Activated CD4-positive, alpha-beta T cell treated with anti-CD3 and anti-CD28 coated beads, Interleukin-2, Interleukin-6, amounts not matched to agents 100 ng/mL and 50 ng/mL, durations not matched to agents 16 hours and 8 hours (primary cell): ENCODE measurements around the gene B4GALNT2.

Experiments
- DNase-seq: peaks from one replicate; pipeline ENCODE4 v3.0.0-alpha.2; 2020

The B4GALNT2 gene

DNA sequence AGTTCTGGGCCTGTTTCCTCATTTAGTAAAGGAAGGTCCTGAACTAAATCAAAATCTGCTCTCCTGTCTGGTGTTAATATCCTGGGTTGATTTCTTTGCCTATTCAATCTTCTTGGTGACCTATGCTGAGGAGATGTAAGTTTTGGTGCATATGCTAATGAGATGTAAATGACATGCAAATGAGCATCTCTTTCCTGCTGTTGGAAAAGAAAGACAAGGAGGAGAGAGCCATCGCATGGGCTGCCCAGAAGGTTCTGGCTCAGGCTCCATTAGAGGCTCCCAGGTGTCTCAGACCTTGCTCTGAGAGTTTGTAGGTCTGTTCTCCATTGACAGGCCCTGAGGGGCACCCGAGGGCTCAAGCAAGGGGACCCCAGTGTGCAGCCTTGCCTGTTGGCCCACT, 81.3 kb downstream of the B4GALNT2 start:
- DNase-seq, result no peak

DNA sequence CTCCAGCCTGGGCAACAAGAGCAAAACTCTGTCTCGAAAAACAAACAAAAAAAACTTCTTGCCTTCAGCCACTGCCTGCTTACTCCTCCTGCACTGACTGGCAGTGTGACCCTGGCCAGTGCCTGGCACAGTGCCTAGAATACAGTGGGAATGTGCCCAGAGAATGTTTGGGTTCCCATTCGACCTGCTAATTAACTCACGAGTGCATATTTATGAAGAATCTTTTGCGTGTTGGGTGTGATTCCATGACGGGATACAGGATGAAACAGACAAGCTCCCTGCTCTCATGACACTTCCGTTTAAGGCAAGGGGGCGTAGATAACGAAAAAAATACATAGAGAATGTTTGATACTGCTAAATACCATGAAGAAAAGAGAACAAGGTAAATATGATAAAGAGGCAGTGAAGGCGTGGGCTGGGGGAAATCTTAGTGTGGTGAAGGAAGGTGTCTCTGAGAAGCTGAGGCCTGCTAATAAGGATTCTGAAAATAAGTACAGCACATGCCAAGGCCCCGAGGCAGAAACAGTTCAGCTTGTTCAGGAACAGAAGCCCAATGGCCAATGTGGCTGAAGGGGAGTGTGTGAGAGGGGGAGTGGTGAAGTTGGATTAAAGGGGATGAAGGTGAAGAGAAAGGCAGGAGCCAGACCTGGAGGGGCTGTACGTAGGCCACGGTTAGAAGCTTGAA, 82.2 kb downstream of the B4GALNT2 start:
- no peak for DNase-seq

DNA sequence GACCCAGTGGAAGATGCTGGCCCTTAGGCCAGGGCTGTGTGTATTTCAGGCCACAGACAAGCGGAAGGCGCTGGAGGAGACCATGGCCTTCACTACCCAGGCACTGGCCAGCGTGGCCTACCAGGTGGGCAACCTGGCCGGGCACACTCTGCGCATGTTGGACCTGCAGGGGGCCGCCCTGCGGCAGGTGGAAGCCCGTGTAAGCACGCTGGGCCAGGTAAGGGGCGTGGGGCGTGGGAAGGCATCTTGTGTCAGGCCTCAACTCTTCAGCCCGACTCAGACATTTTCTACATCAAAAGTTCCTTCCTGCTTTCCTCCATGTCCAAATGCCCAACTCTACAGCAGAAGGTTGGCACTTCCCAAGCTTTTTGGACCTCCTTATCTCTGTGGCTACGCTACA, 83.9 kb downstream of the B4GALNT2 start:
- DNase-seq, result no peak

DNA sequence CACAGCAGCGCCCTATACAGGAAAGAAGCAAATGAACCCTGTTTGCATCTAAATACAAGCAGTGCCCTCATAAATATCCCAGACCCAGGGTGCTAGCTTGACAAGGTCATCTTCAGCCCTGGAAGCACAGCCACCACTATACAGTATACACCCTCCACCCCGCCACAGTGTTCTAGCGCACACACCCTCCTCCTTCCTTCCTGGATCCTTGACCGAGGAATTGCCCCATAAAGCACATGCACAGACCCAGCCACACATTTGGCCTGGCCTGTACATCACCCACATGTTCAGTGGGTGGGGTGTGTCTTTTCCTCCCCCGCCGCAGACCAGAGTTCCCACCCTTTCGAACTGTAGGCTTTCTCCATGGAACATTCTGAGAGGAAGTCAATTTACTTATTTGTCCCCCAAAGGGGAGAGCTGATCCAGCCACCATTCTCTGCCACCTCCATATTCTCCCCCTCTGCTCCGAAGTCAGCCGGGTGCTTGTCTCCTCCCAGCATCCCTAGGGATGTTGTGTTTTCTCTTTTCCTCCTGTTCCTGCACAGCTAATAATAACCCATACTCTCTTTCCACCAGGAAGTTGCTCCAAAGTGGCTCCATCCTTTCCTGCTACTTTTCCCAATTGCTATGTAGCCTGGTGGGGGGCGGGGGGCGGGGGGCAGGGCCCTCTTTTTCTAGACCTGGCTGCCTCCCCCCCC, 84.5 kb downstream of the B4GALNT2 start:
- DNase-seq, result no peak

DNA sequence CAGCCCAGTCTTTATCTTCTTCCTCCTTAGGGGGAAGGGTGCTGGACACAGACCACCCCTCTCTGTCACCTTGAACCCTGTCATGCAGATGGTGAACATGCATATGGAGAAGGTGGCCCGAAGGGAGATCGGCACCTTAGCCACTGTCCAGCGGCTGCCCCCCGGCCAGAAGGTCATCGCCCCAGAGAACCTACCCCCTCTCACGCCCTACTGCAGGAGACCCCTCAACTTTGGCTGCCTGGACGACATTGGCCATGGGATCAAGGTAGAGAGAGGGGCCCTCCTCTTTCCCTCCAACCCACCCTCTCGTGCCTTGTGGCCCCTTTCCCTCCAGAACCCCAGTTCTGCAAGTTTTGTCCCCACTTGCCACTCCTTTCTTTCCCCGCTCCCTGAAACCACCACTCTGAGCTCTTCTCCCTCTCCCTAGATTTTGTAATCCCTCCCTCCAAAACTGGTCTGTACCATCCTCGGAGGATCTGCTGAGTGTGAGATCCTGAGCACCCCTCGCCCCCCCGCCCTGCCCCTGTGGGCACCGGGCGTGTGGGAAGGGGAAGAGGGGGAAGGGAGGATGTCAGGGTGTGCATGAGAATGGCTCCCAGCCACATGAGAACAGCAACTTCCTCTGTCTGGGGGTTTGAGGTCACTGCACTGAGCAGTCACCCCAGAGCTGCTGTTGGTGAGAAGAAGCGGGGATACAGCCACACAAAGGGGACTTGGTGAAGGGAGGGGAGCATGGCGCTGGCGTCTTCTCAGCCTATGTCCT, 85.3 kb downstream of the B4GALNT2 start:
- DNase-seq, result peak; percentile 75

DNA sequence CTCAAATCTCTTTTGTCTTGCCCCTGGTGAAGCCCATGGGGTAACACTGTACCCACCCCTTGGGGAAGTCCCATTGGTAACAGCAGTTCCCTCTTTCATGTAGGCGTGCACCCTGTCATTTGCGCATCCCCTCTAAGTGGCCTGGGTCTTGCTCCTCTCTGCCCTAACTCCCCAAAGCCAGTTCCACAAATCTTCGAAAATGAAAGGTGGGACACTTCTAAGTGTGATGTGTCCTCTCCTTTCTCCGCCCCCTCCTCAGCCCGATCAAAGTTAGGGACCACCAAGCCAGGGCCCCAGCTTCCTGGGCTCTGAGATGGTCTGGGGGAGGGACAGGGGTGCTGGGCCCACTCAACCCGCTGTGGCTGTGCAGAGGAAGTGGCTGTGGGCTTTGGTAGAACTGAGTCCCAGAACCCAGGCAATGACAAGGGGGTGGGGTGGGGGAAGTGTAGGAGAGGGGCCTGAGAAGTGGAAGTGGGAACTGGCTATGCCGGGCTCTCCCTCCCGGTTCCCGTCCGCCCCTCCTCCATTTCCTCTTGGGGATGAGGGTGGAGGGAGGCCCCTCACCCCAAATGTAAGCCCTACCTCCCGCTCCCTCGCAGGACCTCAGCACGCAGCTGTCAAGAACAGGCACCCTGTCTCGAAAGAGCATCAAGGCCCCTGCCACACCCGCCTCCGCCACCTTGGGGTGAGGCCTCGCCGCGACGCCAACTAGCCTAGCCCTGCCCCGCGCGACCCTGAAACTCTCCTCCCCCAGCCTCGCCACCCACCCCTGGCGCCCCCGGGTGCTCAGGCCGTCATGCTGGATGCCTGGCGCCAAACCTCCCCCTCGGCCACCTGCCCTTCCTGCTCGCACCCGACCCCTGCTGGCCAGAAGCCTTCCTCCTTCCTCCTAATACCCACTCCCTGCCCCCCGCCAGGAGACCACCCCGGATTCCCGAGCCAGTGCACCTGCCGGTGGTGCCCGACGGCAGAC, 86.7 kb downstream of the B4GALNT2 start:
- DNase-seq, result peak; percentile 55

DNA sequence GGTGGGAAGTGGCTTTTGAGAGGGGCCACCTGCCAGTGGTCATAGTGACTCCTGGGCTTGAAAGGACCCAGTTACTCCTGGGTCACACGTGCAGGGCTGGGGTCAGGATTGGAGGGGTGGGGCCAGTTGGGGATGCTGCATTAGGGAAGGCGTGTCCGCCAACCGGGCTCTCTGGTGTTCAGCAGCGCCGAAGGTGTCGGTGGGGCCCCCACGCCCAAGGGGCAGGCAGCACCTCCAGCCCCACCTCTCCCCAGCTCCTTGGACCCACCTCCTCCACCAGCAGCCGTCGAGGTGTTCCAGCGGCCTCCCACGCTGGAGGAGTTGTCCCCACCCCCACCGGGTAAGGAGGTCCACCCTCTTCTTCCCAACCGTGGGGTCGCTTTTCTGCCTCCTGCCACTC, 87.4 kb downstream of the B4GALNT2 start:
- no peak for DNase-seq

DNA sequence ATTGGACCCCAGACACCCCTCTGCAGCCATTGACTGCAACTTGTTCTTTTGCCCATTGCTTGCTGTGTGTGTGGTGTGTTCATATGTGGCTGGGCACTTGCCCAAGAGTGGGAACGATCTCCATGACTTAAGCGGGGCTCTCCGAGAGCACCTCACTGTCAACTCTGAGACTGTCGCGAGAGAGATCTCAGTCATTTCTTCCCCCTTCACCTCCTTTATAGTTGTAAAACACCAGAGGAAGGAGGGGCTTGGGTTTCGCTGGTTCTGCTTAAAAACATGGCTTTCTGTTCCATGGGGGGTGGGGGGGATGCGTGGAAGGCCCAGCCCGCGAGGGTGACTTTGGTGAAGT, 90.6 kb downstream of the B4GALNT2 start:
- no peak for DNase-seq

DNA sequence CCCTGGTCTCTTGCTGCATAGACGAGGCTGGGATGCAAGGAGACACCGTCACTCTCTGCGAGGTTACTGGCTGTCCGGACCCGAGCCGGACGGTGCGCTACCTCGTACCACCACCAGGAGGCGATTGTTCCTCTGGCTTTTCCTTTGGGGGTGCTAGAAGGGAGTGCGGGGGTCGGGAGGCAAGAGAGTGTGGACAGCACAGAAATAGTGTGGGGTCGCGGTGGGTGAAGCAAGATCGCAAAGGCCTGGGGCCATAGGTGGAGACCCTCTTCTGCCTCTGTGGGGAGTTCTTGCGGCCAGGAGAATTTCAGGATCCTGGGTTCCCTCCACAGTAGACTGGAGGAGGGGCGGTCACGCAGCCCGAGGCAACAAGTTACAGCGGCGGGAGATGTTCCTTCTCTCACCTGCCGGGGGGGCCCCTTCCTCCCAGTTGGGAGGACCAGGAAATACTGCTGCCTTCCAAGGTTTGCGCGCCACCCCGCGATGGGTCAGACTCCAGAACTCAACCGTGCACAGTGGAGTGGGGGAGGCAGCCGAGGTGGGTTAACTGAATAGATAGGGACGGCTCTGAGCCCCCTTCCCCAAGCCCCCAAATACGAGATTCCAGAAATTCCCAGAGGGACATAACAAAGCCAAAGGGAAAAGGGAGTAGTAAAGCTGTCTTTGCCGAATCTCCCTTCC, 91.1 kb downstream of the B4GALNT2 start:
- DNase-seq, result peak; percentile 77

DNA sequence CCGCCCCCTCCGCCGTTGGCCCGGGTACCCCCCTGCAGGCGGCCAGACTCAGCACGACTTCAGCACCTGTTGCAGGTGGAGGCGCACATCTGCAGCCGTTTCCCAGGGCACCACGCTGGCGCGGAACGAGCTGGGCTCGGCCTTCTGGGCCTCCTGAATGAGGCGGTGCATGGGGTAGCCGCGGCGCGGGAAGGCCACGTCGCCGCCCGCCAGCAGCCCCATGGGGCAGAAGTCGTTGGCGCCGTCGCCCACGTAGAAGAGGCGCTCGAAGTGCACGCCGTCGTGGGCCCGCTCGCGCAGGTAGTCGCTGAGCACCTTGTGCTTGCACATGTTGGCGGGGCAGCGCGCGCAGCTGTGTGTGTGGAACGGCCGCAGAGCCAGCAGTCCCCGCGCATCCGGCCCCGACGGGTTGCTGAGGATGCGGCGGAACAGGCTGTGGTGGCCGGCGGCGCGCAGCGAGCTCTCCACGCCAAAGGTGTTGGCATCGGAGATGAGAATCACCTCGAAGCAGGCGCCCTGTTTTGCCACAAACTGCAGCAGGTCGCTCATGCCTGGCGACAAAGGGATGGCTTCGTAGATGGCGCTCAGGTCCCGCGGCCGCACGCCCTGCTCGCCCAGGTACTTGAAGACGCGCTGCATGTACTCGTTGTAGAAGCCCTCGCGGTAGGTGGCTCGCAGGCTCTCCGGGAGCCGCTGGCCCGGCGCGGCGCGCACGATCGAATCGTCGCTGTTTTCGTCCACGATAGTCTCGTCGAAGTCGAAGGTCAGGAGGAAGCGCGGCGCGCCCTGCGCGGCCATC, 91.8 kb downstream of the B4GALNT2 start:
- peak; percentile 61 for DNase-seq

DNA sequence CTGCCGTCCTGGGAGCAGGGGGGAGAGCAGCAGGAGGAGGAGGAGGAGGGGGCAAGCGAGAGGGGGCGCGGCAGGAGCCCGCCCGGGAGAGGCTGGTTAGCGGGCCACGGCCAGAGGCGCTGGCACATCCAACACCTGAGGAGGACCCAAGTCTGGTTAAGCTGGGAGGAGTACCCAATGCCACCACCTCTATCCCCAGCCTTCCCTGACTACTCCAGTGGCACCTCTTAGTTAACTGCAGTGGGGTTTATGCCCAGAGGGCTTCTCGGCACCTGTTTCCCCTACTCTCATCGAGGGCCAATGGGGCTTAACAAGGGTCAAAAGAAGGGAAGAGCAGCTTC, 92.4 kb downstream of the B4GALNT2 start:
- DNase-seq, result no peak

DNA sequence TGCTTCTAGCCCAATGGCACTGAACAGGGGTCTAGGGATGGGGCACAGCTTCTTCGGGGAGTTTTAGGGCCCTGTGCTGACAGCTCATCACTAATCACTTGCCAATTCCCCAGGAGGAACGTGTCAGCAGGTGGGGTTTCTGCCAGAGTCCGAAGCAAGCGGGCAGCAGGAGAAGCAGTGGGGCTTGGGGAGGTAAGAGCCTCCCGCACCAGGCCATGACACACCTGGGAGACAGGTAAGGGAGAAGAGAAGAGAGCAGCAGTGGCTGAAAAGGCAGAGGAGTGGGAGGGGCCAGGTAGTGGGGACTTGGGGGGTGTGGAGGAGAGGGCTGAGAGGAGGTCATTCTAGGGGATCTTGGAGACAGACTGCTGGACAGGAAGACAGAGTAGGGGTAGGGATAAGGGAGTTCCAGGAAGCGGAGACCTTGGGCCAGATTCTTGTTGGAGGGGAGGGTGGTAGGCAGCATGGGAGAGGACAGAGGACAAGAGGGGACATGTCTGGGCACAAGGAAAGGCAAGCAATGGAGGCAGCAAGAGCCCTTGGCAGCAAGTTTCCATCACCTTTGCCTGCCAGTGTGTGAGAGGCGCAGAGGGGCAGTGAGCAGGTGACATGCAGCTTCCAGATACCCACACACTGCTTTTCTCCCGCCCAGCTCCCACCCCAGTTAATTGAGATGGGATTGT, 93.1 kb downstream of the B4GALNT2 start:
- no peak for DNase-seq
